HG03439 (cell line): ENCODE measurements around the gene IREB2.

Experiments used
- ATAC-seq: cut with Tn5 transposase; IDR thresholded peaks from one replicate; pipeline ENCODE4 v1.9.1; 2021; ENCODE audit warnings: mild to moderate bottlenecking, moderate library complexity; ENCODE audit not compliant: unreplicated experiment

Gene IREB2

DNA sequence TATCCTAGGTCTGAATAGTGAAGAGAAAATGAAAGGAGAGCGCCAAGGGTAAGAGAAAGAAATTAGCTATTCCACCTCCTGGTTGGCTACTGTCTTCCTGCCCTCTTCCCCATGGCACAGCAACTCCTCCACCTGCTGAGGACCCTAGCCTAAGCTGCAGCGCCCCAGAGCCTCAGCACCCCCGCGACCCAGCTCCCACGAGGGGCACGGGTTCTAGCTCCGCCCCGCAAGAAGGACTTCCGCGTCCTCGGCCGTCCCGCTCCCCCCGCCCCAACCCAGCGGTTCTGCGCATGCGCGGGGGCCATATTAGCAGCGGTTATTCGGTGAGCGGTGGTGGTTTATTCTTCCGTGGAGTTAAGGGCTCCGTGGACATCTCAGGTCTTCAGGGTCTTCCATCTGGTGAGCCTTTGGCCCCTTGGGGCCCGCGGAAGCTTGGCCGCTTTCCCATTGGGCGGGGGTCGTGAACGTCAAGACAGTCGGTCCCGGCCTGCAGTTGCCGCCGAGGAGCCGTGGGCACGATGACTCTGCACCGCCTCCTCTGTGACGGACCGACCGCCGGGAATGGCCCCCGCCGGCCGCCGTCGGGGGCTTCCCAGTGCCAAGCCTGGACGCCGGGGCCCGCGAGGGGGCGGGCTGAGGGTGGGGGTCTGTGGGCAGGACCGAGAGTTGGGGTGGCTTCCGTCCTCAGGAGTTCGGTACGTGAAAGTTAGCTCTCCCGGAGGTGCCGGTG lies 102.3 kb downstream of the IREB2 start, which contains the start of gene PSMA4:
TSS of gene PSMA4 (plus strand) at position 304 of the 730 bp plus-strand sequence. CDS start 1,484 bp downstream, outside the sequence.
- peak; percentile 85 for ATAC-seq

- ATAC-seq = no peak
These were observed 103.1 kb downstream of the IREB2 start for GRCh38 chr15:78540871-78541743.

- no peak for ATAC-seq
These were observed 103.7 kb downstream of the IREB2 start for GRCh38 chr15:78541744-78542034.

DNA sequence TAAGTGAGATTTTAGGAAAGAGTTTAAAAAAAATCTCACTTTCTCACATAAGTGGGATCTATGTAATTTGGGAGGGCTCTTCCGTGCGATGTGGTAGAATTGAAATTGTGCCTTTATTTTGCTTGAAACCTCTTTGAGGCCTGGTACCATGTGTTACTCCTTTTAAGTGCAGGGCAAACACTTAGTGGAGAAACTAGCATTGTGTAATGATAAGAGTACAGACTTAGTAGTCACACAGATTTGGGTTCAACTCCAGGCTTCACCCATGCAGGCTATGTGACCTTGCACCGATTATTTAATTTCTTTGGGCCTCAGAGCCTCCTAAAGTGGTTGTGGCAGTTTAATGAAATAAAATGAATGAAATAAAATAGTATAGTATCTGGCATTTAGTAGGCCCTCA lies 104.6 kb downstream of the IREB2 start:
- no peak for ATAC-seq

DNA sequence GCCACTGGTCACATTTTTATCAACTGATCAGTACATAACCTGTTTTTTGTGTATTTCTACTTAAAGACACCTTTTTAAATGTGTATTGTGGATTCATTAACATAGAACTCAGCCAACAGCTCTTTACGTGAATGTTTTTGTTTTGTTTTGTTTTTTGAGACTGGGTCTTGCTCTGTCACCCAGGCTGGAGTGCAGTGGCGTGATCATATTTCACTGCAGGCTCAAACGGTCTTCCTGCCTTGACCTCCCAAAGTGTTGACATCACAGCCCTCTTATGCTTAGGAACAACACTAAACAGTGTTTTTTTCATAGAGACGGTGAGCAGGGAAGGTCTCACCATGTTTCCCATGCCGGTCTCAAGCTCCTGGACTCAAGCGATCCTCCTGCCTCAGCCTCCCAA lies 112.2 kb downstream of the IREB2 start:
- ATAC-seq = no peak

DNA sequence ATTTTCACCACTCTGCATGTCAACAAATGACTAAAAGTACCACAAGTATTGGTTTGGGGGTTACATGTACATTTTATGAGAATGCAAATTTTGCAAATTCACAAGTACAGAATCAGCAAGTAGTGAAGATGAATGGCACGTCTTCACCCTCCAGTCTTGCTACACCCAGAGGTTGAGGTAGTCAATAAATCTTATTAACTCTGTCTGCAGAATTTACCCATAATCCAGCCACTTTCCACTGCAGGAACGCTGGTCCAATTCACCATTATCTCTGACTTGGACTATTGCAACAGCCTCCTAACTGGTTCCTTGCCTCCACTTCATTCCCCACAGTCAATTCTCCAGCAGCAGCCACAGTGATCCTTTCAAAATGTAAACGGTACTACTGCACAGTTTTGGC lies 112.8 kb downstream of the IREB2 start:
- ATAC-seq = no peak
